RWPE1 (cell line): ENCODE measurements around the gene COPB2.

Experiments used
- CTCF ChIA-PET: fragments of 350-600 bp; sonication (Branson Sonifier 250); formaldehyde crosslinking; extraction: SDS; loops from one replicate; lab custom pipeline; 2021; lab: Yijun Ruan, JAX
- POLR2A ChIA-PET: fragments of 400-600 bp; formaldehyde crosslinking; extraction: SDS; loops from one replicate; lab custom pipeline; 2020; ENCODE audit warnings: antibody characterized with exemption; ENCODE audit not compliant: low non-redundant PET; lab: Yijun Ruan, JAX
- DNase-seq: peaks from one replicate; pipeline ENCODE4 v3.0.0; 2012; ENCODE audit warnings: low spot score
- H3K27ac ChIP-seq: fragments of 450-650 bp; 2 replicates; pipeline ENCODE4 v1.5.1; 2017
- CTCF ChIP-seq: fragments of 450-650 bp; conservative IDR thresholded peaks from 2 replicates; pipeline ENCODE4 v1.5.1; 2017; ENCODE audit warnings: low read depth, mild to moderate bottlenecking

COPB2 gene

GRCh38 chr3:139380575-139380974 lies 8.9 kb downstream of the COPB2 start:
- no peak for DNase-seq
- no peak overlapping the region for H3K27ac ChIP-seq
- POLR2A ChIA-PET = no interaction called here
- no peak for TF ChIP-seq CTCF
- CTCF ChIA-PET = interaction anchor here (0.7 kb wide), 1 partner anchor 22 kb away, joined by 4 read pairs; no protein-coding TSS in a partner anchor

DNA sequence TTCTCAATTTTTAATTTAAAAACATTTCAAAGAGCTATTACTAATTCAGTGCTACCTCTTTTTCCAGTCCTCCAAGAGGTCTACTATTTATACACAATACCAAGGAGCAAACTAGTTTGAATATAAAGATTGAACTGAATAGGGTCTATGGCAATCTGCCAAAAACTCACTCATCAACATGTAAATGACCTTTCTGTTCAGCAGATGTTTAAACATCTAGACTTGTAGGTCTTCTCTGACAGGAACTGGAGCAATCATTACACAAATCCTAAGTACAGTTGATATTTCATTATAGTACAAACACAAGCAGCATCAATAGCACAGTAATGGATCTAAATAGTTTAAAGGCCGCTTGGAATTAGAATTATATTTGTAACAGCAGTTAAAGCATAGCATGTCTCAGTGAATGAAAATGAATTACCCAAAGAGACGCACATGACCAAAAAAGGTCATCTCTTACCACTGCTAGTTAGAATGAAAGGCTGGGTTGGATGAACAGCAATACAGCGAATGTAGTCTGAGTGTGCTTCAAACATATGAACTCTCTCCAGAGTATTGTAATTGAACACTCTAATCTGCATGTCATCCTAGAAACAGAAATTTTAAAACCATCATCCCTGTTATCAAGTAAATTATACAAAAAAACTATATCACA lies 10.7 kb downstream of the COPB2 start:
- H3K27ac ChIP-seq = no peak overlapping the region
- ChIA-PET CTCF (interaction anchor here (0.8 to 1.0 kb wide), 2 partner anchors 24 kb away, joined by 6 read pairs; no protein-coding TSS in a partner anchor), POLR2A (no interaction called here)
- DNase-seq = no peak
- TF ChIP-seq CTCF = no peak

- H3K27ac ChIP-seq = no peak overlapping the region
- ChIA-PET POLR2A (no interaction called here), CTCF (interaction anchor here (1.0 kb wide), 1 partner anchor 23 kb away, joined by 6 read pairs; no protein-coding TSS in a partner anchor)
- no peak for DNase-seq
- no peak for TF ChIP-seq CTCF
Measured at GRCh38 chr3:139377378-139377777, 12.1 kb downstream of the COPB2 start.

GRCh38 chr3:139374099-139374498 lies 15.3 kb downstream of the COPB2 start:
- no peak for TF ChIP-seq CTCF
- no peak overlapping the region for H3K27ac ChIP-seq
- DNase-seq = no peak
- POLR2A ChIA-PET = no interaction called here
- CTCF ChIA-PET = no interaction called here

- H3K27ac ChIP-seq = no peak overlapping the region
- TF ChIP-seq CTCF = no peak
- ChIA-PET CTCF (interaction anchor here (1.8 kb wide), 1 partner anchor 10 kb away, joined by 4 read pairs; no protein-coding TSS in a partner anchor), POLR2A (no interaction called here)
- DNase-seq = no peak
Measured at GRCh38 chr3:139364549-139364948, 24.9 kb downstream of the COPB2 start.

GRCh38 chr3:139361276-139361675 lies 28.2 kb downstream of the COPB2 start:
- CTCF ChIA-PET = no interaction called here
- no peak for DNase-seq
- POLR2A ChIA-PET = no interaction called here
- no peak overlapping the region for H3K27ac ChIP-seq
- no peak for TF ChIP-seq CTCF
